ENCODE measurements around the gene LRP1-AS.

LRP1-AS gene

DNA sequence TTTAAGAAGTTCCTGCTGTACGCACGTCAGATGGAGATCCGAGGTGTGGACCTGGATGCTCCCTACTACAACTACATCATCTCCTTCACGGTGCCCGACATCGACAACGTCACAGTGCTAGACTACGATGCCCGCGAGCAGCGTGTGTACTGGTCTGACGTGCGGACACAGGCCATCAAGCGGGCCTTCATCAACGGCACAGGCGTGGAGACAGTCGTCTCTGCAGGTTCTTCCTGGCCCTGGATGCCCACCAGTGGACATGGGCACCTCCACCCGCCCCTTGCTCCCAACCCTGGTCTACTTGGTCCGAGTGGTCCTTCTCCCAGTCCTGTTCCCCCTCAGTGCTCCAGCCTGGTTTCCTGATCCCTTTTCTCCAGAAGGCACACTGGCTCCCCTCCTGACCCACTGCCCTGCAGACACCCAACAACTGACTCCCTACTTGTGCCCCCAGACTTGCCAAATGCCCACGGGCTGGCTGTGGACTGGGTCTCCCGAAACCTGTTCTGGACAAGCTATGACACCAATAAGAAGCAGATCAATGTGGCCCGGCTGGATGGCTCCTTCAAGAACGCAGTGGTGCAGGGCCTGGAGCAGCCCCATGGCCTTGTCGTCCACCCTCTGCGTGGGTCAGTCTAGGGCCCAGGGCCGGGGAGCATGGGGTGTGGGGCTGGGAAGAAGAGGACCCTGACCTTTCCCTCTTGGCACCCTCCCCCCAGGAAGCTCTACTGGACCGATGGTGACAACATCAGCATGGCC lies 32.1 kb upstream of the LRP1-AS start:
- no peak for FAIRE-seq

DNA sequence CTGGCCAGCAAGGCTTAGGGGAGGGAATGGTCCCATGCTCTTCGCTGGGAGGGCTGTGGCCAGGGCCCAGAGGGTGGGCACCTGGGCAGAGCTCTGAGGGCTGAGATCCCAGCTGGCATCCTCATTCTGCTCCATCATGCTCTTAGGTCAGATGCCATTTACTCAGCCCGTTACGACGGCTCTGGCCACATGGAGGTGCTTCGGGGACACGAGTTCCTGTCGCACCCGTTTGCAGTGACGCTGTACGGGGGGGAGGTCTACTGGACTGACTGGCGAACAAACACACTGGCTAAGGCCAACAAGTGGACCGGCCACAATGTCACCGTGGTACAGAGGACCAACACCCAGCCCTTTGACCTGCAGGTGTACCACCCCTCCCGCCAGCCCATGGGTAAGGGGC lies 30.8 kb upstream of the LRP1-AS start:
- FAIRE-seq = no peak

DNA sequence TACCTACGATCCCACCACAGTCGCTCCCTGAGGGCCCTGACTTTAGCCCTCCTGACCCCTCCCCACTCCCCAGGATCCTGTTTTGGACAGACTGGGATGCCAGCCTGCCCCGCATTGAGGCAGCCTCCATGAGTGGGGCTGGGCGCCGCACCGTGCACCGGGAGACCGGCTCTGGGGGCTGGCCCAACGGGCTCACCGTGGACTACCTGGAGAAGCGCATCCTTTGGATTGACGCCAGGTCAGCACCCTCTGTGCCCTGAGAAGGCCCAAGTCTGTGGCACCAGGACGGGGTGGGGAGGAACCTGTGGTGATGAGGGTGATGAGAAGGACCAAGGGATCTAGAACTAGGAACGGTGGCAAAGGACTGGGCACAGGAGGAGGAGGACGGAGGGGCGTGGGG lies 29.9 kb upstream of the LRP1-AS start:
- no peak for FAIRE-seq

DNA sequence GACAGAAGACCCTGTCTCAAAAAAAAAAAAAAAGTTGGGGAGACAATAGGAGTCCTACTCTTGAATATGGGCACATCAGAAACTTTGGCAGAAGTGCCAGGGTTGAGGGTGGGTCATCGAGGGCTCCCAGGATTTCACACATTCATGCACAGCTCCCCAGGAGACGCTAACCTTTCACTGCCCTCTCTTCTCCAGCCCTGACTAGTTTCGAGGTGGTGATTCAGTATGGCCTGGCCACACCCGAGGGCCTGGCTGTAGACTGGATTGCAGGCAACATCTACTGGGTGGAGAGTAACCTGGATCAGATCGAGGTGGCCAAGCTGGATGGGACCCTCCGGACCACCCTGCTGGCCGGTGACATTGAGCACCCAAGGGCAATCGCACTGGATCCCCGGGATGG lies 29.4 kb upstream of the LRP1-AS start:
- FAIRE-seq = no peak

DNA sequence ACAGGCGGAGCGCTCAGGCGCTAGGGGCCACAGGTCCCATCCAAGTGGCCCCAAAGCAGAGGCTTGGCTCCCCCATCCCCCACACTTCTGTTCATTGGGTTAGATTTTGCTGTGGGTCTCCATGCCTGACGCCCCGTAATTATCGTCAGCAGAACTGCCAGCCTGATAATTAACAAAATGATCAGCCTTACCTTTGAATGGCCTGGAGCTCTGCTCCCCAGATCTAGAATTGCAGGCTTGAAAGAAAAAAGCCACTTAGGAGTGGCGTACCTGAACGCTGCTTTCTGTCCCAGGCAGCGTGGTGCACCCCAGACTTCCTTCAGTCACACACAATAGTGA lies 28.7 kb upstream of the LRP1-AS start:
- FAIRE-seq = no peak

DNA sequence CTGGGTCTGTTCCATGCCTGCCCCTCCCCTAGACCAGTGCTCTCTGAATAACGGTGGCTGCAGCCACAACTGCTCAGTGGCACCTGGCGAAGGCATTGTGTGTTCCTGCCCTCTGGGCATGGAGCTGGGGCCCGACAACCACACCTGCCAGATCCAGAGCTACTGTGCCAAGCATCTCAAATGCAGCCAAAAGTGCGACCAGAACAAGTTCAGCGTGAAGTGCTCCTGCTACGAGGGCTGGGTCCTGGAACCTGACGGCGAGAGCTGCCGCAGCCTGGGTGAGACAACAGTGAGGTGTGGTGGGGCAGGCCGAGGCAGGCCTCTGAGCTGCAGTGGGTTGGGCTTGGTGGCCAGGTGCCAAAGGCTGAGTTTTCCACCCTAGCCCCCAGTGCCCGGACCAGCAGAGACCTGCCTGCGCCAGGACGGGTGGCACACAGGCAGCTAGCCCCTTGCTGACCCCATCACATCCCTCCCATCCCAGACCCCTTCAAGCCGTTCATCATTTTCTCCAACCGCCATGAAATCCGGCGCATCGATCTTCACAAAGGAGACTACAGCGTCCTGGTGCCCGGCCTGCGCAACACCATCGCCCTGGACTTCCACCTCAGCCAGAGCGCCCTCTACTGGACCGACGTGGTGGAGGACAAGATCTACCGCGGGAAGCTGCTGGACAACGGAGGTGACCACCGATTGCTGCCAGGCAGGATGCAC lies 28.2 kb upstream of the LRP1-AS start:
- FAIRE-seq = no peak

DNA sequence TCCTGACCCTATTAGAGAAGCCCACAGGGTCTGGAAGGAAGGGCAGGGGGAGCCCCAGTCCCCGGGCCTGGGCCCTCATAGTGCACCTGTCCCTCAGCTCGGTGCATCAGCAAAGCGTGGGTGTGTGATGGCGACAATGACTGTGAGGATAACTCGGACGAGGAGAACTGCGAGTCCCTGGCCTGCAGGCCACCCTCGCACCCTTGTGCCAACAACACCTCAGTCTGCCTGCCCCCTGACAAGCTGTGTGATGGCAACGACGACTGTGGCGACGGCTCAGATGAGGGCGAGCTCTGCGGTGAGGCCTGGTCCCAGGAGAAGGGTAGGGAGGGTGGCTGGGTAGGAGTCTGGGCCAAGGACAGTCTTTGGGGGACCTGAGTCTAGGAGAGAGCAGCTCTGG lies 26.3 kb upstream of the LRP1-AS start:
- no peak for FAIRE-seq

DNA sequence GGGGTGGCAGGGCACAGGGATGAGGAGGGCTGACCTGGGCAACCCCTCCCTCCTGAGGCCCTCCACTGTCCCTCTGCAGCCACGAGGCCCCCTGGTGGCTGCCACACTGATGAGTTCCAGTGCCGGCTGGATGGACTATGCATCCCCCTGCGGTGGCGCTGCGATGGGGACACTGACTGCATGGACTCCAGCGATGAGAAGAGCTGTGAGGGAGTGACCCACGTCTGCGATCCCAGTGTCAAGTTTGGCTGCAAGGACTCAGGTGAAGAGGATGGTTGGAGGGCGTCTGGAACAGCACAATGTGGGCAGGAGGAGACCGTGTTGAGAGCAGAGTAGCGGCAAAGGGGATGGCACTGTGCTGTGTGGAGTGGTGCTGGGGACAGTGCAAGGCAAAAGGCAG lies 25.7 kb upstream of the LRP1-AS start:
- FAIRE-seq = no peak

DNA sequence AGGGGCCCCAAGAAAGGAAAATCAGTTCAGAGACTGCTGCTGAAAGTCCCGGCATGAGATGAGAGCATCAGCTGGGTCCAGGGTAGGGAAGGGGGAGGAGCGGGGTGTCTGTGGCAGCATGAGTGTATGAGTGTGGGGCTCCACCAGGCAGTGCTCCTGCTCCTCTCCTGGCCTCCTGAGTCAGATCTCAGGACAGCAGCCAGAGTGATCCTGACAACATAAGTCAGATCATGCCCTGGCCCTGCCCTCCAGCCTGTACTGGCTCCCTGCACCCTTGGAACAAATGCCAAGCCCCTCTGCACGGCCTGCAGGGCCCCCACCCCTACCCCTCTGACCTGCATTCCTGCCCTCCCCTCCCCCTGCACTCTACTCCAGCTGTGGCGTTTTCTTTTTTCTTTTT lies 24.2 kb upstream of the LRP1-AS start:
- FAIRE-seq = no peak

DNA sequence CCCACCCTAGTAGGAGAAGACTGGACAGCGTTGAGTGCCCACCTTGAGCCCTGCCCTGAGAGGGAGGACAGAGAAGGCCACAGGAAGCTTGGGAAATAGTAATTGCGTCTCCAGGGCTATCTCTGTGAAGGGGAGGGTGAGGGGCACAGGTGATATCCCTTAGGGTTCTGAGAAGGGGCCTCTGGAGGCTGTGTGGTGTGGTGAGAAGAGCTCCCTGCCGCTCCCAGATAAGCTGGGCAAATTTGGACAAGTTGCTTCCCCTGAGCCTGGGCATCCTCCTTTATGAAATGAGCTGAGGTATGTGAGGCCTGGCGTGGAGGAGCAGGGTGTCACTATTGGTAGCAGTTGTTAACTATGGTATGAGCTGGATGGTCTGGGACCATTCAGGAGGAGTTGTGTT lies 23.5 kb upstream of the LRP1-AS start:
- FAIRE-seq = no peak

DNA sequence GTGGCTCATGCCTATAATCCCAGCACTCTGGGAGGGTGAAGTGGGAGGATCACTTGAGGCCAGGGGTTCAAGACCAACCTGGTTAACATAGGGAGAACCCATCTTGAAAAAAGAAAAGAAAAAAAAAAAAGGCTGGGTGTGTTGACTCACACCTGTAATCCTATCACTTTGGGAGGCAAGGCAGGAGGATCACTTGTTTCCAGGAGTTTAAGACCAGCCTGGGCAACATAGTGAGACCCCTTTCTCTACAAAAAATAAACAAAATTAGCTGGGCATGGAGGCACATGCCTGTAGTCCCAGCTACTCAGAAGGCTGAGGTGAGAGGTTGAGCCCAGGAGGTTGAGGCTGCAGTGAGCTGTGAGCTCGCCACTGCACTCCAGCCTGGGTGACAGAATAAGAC lies 23.0 kb upstream of the LRP1-AS start:
- no peak for FAIRE-seq

DNA sequence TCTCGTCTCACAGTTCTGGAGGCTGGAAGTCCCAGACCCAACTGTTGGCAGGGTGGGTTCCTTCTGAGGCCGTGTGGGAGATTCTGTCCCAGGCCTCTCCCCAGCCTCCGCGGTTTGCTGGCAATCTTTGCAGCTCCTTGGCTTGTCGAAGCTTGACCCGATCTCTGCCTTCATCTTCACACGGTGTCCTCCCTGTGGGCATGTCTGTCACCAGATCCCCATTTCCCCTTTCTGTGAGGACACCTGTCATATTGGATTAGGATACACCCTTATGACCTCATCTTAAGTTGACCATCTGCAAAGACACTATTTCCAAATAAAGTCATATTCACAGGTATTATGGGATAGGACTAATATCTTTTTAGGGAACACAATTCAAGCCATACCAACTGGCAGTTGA lies 22.6 kb upstream of the LRP1-AS start:
- no peak for FAIRE-seq

DNA sequence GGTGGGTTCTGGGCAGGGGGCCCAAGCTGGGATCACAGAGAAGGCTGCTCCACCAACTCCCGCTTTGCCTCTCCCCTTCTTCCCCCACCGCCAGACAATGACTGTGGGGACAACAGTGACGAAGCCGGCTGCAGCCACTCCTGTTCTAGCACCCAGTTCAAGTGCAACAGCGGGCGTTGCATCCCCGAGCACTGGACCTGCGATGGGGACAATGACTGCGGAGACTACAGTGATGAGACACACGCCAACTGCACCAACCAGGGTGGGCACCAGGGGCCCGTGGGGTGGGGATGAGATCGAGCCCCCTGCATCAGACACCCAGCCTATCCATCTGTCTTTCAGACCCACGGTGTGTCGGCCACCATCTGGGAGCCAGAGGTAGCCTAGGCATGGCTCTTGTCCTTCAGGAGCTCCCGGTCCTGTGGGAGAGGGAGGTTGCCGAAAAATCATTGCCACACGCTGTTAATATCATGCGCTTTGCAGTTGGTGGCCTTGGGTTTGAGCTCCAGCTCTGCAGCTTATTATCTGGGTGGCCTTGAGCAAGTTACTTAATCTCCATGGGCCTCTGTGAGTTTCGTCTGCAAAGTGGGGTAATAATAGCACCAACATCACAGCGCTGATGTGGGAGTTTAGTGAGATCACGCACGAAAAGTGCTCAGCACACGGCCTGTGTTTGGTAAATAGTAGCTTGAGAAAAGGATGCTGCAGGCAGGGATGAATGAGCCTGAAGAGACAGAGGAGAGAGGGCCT lies 21.8 kb upstream of the LRP1-AS start:
- no peak for FAIRE-seq

DNA sequence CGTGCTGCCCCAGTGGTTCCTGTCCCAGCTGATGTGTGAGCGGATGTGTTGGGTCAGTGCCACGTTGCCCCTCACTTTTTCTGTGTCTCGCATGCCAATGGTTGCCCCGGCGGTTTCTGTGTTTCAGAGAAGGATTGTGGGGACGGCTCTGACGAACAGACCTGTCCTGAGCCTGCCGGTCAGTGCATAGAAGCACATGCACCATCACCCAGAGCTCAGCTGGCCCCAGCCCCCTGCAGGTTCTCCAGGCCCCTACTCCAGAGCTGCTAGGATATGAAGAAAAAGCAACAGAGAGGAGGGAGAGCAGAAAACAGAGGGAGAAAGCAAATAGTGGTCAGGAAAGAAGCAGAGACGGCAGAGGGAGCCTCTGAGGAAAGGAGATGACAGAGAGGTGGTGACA lies 20.6 kb upstream of the LRP1-AS start:
- FAIRE-seq = no peak

DNA sequence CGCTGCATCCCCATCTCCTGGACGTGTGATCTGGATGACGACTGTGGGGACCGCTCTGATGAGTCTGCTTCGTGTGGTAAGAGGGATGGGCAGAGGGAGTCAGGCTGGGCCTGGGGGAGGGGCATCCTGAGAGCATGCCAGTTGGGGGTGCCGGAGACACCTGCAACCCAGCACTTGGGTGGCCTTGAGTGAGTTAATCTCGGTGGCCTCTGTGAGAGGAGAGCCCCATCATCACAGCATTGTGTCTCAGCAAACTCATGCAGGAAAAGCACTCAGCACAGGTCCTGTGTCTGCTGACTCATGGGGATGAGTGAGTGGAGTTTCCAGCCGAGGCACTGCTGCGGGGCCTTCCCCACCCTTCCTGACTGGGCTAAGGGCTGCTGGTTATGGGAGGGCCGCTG lies 19.6 kb upstream of the LRP1-AS start:
- FAIRE-seq = no peak

DNA sequence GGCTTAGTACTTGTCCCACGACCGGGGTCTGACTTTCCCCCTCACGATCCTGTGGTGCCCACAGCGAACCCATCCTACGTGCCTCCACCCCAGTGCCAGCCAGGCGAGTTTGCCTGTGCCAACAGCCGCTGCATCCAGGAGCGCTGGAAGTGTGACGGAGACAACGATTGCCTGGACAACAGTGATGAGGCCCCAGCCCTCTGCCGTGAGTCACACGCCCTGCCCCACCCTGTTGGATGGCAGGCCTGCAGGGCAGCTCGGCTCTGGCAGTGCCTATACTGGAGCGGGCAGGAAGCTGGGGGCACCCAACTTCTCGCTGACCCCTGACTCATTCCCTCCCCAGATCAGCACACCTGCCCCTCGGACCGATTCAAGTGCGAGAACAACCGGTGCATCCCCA lies 18.3 kb upstream of the LRP1-AS start:
- no peak for FAIRE-seq

DNA sequence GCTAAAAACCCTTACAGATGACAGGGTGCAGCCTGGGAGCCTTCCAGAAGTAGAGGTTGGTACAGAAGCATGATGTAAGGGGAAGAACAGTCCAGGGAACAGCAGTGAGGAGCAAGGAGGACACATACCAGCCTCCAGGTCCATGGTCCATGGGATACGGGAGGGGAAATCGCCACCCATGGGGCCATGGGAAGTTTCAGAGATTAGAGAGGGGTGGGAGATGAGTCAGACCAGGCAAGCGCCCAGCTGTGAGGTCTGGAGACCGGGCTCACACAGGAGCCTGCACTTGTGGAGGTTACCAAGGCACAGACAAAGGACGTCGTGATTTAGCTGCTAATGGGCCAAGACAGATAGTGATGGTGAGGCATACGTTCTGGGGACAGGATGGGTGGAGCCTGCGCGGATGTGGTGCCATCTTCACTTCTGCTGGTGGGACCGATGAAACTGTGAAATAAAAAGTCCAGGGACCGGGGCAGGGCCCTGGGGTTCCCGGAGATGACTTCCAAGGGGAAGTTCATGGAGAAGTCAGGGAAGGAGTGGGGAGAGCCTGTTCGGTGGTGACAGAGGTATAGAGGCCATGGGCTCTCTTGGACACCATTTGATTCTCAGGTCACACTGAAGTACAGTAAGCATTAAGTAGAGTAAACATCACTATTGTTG lies 17.7 kb upstream of the LRP1-AS start:
- FAIRE-seq = no peak

DNA sequence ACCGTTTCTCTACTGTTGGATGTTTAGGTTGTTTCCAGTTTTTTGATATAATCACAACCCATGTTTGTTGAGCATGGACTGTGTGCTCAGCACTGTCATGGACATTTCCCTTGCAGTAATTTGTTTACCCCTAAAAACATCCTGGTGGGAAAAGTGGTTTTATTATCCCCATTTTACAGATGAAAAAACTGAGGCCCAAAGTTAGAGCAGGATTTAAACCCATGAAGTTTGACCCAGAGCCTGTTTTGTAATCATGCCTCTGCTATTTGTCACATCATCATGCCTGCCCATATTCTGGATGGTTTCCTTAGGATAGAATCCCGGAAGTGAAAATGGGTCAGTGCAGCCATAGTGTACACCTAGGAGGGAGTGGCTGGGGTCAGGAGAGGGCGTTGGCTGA lies 17.0 kb upstream of the LRP1-AS start:
- FAIRE-seq = no peak

DNA sequence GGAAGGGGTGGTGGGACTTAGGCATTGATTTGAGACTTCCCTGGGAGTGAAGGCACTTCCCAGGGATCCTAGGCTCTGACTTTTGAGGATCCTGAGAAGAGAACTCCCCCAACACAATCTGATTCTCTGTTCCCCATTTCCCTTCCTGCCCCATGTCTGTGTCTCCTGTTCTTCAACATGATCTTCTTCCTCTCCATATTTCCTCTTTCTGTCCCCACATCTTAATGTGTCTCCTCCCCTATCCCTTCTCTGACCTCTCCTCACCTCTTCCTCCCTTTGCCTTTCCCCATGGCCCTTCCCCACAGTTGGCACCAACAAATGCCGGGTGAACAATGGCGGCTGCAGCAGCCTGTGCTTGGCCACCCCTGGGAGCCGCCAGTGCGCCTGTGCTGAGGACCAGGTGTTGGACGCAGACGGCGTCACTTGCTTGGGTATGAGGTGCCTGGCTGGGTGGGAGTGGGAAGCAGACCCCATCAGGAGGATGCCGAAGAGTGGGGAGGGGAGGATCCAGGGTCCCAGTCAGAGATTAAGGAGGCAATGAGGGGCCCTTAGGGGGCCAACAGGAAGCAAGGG lies 15.2 kb upstream of the LRP1-AS start:
- no peak for FAIRE-seq

DNA sequence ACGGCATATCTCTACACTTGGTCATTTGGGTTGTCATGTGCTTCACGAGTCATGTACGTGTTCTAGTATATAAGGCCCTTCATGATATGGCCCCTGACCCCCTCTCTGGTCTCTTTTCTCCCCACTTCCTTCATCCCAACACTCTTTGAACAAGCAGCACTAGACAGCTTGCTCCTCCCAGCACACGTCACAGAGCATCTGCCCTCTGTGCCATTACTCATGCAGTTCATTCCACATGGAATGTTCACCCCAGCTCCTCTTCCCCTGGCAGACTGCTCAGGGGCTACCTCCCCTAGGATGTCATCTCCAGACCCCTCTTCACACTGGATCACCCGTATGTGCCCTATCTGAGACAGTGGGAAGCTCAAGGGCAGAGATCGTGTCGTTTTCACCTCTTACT lies 14.1 kb upstream of the LRP1-AS start:
- no peak for FAIRE-seq

DNA sequence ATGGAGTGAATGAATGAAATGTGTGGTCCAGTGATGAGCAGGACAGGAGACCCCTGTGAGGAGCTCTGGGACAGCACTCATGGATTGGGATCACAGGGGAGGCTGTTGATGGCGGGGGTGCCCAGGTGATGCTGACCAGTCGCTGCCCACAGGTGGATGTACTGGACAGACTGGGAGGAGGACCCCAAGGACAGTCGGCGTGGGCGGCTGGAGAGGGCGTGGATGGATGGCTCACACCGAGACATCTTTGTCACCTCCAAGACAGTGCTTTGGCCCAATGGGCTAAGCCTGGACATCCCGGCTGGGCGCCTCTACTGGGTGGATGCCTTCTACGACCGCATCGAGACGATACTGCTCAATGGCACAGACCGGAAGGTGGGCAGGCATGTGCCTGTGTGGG lies 13.3 kb upstream of the LRP1-AS start:
- FAIRE-seq = no peak

DNA sequence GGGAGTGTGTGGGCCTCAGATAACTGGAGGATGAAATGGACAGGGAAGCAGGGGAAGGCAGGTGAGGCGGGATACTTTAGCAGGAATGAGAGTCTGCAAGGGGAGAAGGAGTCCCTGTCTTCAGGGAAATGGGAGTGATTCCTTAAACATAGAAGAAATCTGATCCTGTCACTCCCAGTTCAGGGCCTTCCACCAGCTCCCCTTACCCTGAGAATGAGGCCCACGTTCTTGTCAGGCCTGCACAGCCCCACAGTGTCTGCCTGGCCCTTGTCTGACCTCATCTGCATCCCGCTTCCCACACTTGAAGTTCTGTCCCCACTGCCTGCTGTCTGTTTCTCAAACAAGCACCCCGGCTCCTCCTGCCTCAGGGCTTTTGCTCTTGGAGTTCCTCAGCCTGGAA lies 12.6 kb upstream of the LRP1-AS start:
- FAIRE-seq = no peak

DNA sequence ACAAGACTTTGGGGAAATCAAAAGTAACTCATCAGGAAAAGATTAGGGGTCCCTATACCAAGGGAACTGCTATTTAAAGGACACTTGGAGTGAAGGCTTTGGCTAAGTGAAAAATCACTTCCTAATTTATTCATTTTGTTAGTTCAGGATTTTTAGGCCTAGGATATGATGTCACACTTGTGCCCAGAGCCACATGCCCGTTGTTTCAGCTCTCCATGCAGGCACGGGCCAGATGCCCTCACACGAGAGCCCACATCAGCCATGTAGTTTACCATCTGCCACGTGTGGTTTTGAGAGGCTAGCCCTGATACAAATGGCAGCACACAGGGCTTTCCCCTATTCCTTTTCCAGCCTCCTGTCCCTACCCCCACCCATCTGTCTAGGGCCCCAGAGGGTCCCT lies 11.9 kb upstream of the LRP1-AS start:
- no peak for FAIRE-seq
